ENCODE data around the gene ACSS1. TPM values are rescaled to one million over a fixed set of nuclear protein-coding genes. Genes with fewer than 3 reads are reported as not detected.
A peak's percentile ranks its signal among the peaks of the same experiment; 100 is the strongest.

ACSS1 gene
- total RNA-seq: 3.7 TPM

- DNase-seq (ENCODE audit: low spot score in 2 of 2) (peak in 1 of 2 donors; percentile 80), FAIRE-seq (no peak)
Measured at GRCh38 chr20:25058051-25058846, at the start of gene ACSS1. TSS of gene ACSS1 (minus strand) at chr20:25058139. CDS start at chr20:25058102, 37 bp downstream.

- no peak for FAIRE-seq
- no peak for DNase-seq (ENCODE audit: low spot score in 2 of 2)
Measured at GRCh38 chr20:25103526-25103925, 45.6 kb upstream of the ACSS1 start.

GRCh38 chr20:25100914-25101313 lies 43.0 kb upstream of the ACSS1 start:
- FAIRE-seq (no peak), DNase-seq (ENCODE audit: low spot score in 2 of 2) (no peak)

GRCh38 chr20:25099601-25100140 lies 41.7 kb upstream of the ACSS1 start:
- DNase-seq (ENCODE audit: low spot score in 2 of 2) (no peak), FAIRE-seq (no peak)

- FAIRE-seq (no peak), DNase-seq (ENCODE audit: low spot score in 2 of 2) (no peak)
Measured at GRCh38 chr20:25097498-25097897, 39.6 kb upstream of the ACSS1 start.

- DNase-seq (ENCODE audit: low spot score in 2 of 2) (no peak), FAIRE-seq (no peak)
Measured at GRCh38 chr20:25090492-25091429, 32.8 kb upstream of the ACSS1 start.

- FAIRE-seq: no peak
Measured at GRCh38 chr20:25089662-25090061, 31.7 kb upstream of the ACSS1 start.

GRCh38 chr20:25089096-25089495 lies 31.2 kb upstream of the ACSS1 start:
- FAIRE-seq: no peak

More at GRCh38 chr20:25089662-25090061, 31.7 kb upstream of the ACSS1 start:
- no peak for DNase-seq (ENCODE audit: low spot score in 2 of 2)

GRCh38 chr20:25088267-25088666 lies 30.3 kb upstream of the ACSS1 start:
- no peak for DNase-seq (ENCODE audit: low spot score in 2 of 2)
- no peak for FAIRE-seq

More at GRCh38 chr20:25089096-25089495, 31.2 kb upstream of the ACSS1 start:
- no peak for DNase-seq (ENCODE audit: low spot score in 2 of 2)

GRCh38 chr20:25087186-25087929 lies 29.4 kb upstream of the ACSS1 start:
- DNase-seq (ENCODE audit: low spot score in 2 of 2) (no peak), FAIRE-seq (no peak)

GRCh38 chr20:25085756-25086495 lies 28.0 kb upstream of the ACSS1 start:
- FAIRE-seq: no peak
- DNase-seq (ENCODE audit: low spot score in 2 of 2): no peak

- DNase-seq (ENCODE audit: low spot score in 2 of 2) (peak in 1 of 2 donors; percentile 33), FAIRE-seq (no peak)
Measured at GRCh38 chr20:25084626-25085187, 26.8 kb upstream of the ACSS1 start.

GRCh38 chr20:25083773-25084625 lies 26.1 kb upstream of the ACSS1 start:
- DNase-seq (ENCODE audit: low spot score in 2 of 2) (no peak), FAIRE-seq (no peak)

- FAIRE-seq (no peak), DNase-seq (ENCODE audit: low spot score in 2 of 2) (no peak)
Measured at GRCh38 chr20:25083141-25083772, 25.3 kb upstream of the ACSS1 start.

- DNase-seq (ENCODE audit: low spot score in 2 of 2) (no peak), FAIRE-seq (no peak)
Measured at GRCh38 chr20:25082498-25082873, 24.5 kb upstream of the ACSS1 start.

- FAIRE-seq: no peak
- DNase-seq (ENCODE audit: low spot score in 2 of 2): no peak
Measured at GRCh38 chr20:25081730-25082497, 24.0 kb upstream of the ACSS1 start, which contains the start of gene VSX1. TSS of gene VSX1 (minus strand) at chr20:25082141. CDS start at chr20:25082096, 45 bp downstream.

All from frontal cortex (tissue), 4 donors.